HCT116 (cell line): ENCODE results near the gene RANBP9.

ENCODE experiments used
- CTCF ChIP-seq, 3 experiments: fragments of 200-600 bp in 1 of 3; sonication (generic) in 1 of 3; IDR thresholded peaks in 2 of 3; conservative IDR thresholded peaks in 1 of 3; 2 replicates each; pipeline ENCODE4 v1.5.1; 2012 to 2017; ENCODE audit warnings: low read depth in 2 of 3, low read length in 2 of 3, antibody characterized with exemption in 1 of 3, borderline replicate concordance in 1 of 3, control low read depth in 1 of 3, mild to moderate bottlenecking in 1 of 3, mixed read lengths in 1 of 3, mixed run types in 1 of 3, moderate library complexity in 1 of 3; ENCODE audit not compliant: insufficient read depth in 1 of 3
- SRF ChIP-seq: IDR thresholded peaks from 2 replicates; pipeline ENCODE4 v1.6.1; 2012; ENCODE audit warnings: low read depth
- YY1 ChIP-seq: IDR thresholded peaks from 2 replicates; pipeline ENCODE4 v1.6.1; 2011; ENCODE audit warnings: low read length, low read depth, moderate library complexity, mild to moderate bottlenecking; ENCODE audit not compliant: insufficient replicate concordance; ENCODE audit errors: extremely low read depth

- TF ChIP-seq CTCF (IDR thresholded peaks at IDR 0.05 in 2 of 3, conservative IDR thresholded peaks at IDR 0.05 in 1 of 3; ENCODE audit: borderline replicate concordance in 1 of 3, insufficient read depth in 1 of 3, low read depth in 2 of 3, low read length in 2 of 3) (no peak), SRF (no peak), YY1 (no peak)
Observed at GRCh38 chr6:13581700-13582229, 129.9 kb downstream of the RANBP9 start.
